ENCODE results near the gene LHFPL5. TPM values are rescaled to one million over a fixed set of nuclear protein-coding genes. Genes with fewer than 3 reads are reported as not detected.

Gene LHFPL5
- total and polyA plus RNA-seq, 2 experiments from 2014 or later = not detected

Other genes with a start within 250 kb of the LHFPL5 start
- 24.3 and 28.6 TPM in 2 replicates for gene FKBP5, start 116.4 kb upstream of the LHFPL5 start, total RNA-seq (2014; rRNA removed; shearing (Covaris generic))
- gene FKBP5, start 116.4 kb upstream of the LHFPL5 start, polyA plus RNA-seq (2016; fragmentation: Nextera tagmentation; extraction: Ambion mirVana) = 17.7 and 19.8 TPM in 2 replicates
- 0.90 and 1.3 TPM in 2 replicates for gene ARMC12, start 68.3 kb upstream of the LHFPL5 start, total RNA-seq (2014; rRNA removed; shearing (Covaris generic))
- 0.94 TPM in 2 replicates for gene ARMC12, start 68.3 kb upstream of the LHFPL5 start, polyA plus RNA-seq (2016; fragmentation: Nextera tagmentation; extraction: Ambion mirVana)
- 3.1 TPM in 1 of 2 replicates, not detected in the other for gene CLPSL2, start 28.8 kb upstream of the LHFPL5 start, total RNA-seq (2014; rRNA removed; shearing (Covaris generic))
- 2.9 and 3.6 TPM in 2 replicates for gene CLPSL2, start 28.8 kb upstream of the LHFPL5 start, polyA plus RNA-seq (2016; fragmentation: Nextera tagmentation; extraction: Ambion mirVana)
- gene CLPSL1, start 24.3 kb upstream of the LHFPL5 start, total RNA-seq (2014; rRNA removed; shearing (Covaris generic)) = not detected in 2 replicates
- gene CLPSL1, start 24.3 kb upstream of the LHFPL5 start, polyA plus RNA-seq (2016; fragmentation: Nextera tagmentation; extraction: Ambion mirVana) = 0.80 TPM in 1 of 2 replicates, not detected in the other
- gene CLPS, start 8.0 kb upstream of the LHFPL5 start, total RNA-seq (2014; rRNA removed; shearing (Covaris generic)) = not detected in 2 replicates
- gene CLPS, start 8.0 kb upstream of the LHFPL5 start, polyA plus RNA-seq (2016; fragmentation: Nextera tagmentation; extraction: Ambion mirVana) = not detected in 2 replicates
- 153 and 175 TPM in 2 replicates for gene SRPK1, start 115.7 kb downstream of the LHFPL5 start, total RNA-seq (2014; rRNA removed; shearing (Covaris generic))
- gene SRPK1, start 115.7 kb downstream of the LHFPL5 start, polyA plus RNA-seq (2016; fragmentation: Nextera tagmentation; extraction: Ambion mirVana) = 168 and 202 TPM in 2 replicates
- 1.9 and 2.9 TPM in 2 replicates for gene SLC26A8, start 219.3 kb downstream of the LHFPL5 start, total RNA-seq (2014; rRNA removed; shearing (Covaris generic))
- 0.89 and 1.1 TPM in 2 replicates for gene SLC26A8, start 219.3 kb downstream of the LHFPL5 start, polyA plus RNA-seq (2016; fragmentation: Nextera tagmentation; extraction: Ambion mirVana)
- 33.8 and 44.5 TPM in 2 replicates for gene MAPK14, start 222.5 kb downstream of the LHFPL5 start, total RNA-seq (2014; rRNA removed; shearing (Covaris generic))
- 8.8 and 8.9 TPM in 2 replicates for gene MAPK14, start 222.5 kb downstream of the LHFPL5 start, polyA plus RNA-seq (2016; fragmentation: Nextera tagmentation; extraction: Ambion mirVana)